GM12865 (cell line): ENCODE results near the gene DSCAM.

Experiments
- DNase-seq: peaks from one replicate; pipeline ENCODE4 v3.0.0; 2010; ENCODE audit warnings: low read depth
- H3K4me3 ChIP-seq: 2 replicates; pipeline ENCODE4 v1.5.1; 2011; ENCODE audit warnings: mild to moderate bottlenecking, low read depth, low read length, control low read depth
- CTCF ChIP-seq: IDR thresholded peaks from 2 replicates; pipeline ENCODE4 v1.5.1; 2011; ENCODE audit warnings: low read length, control low read depth, low read depth, inconsistent platforms; ENCODE audit not compliant: insufficient read depth; ENCODE audit errors: missing control alignments

Gene DSCAM

GRCh38 chr21:40284409-40284808 is 562.5 kb downstream of the DSCAM start:
- DNase-seq: no peak
- no peak overlapping the region for H3K4me3 ChIP-seq
- no peak for TF ChIP-seq CTCF

GRCh38 chr21:40282912-40283886 is 563.8 kb downstream of the DSCAM start:
- TF ChIP-seq CTCF: no peak
- no peak for DNase-seq
- no peak overlapping the region for H3K4me3 ChIP-seq

GRCh38 chr21:40278345-40278744 is 568.6 kb downstream of the DSCAM start:
- DNase-seq: no peak
- no peak for TF ChIP-seq CTCF
- H3K4me3 ChIP-seq: no peak overlapping the region

GRCh38 chr21:40276001-40276400 is 571.0 kb downstream of the DSCAM start:
- TF ChIP-seq CTCF: no peak
- H3K4me3 ChIP-seq: no peak overlapping the region
- DNase-seq: no peak

- no peak for TF ChIP-seq CTCF
- H3K4me3 ChIP-seq: no peak overlapping the region
- DNase-seq: no peak
These were observed 574.9 kb downstream of the DSCAM start for GRCh38 chr21:40272037-40272436.

GRCh38 chr21:40271164-40271563 is 575.8 kb downstream of the DSCAM start:
- no peak for DNase-seq
- H3K4me3 ChIP-seq: no peak overlapping the region
- no peak for TF ChIP-seq CTCF
